Activated CD4-positive, alpha-beta T cell treated with anti-CD3 and anti-CD28 coated beads, Interleukin-2, Interleukin-6, amounts not matched to agents 100 ng/mL and 50 ng/mL, durations not matched to agents 16 hours and 8 hours (primary cell): ENCODE measurements around the gene MRFAP1L1.
"Not testable (repeated sequence)": the region's sequence is repeated elsewhere in the genome, so short reads cannot be mapped to it uniquely, and the experiment has no call there.

Experiments
- DNase-seq: peaks from one replicate; pipeline ENCODE4 v3.0.0-alpha.2; 2020

The MRFAP1L1 gene

DNA sequence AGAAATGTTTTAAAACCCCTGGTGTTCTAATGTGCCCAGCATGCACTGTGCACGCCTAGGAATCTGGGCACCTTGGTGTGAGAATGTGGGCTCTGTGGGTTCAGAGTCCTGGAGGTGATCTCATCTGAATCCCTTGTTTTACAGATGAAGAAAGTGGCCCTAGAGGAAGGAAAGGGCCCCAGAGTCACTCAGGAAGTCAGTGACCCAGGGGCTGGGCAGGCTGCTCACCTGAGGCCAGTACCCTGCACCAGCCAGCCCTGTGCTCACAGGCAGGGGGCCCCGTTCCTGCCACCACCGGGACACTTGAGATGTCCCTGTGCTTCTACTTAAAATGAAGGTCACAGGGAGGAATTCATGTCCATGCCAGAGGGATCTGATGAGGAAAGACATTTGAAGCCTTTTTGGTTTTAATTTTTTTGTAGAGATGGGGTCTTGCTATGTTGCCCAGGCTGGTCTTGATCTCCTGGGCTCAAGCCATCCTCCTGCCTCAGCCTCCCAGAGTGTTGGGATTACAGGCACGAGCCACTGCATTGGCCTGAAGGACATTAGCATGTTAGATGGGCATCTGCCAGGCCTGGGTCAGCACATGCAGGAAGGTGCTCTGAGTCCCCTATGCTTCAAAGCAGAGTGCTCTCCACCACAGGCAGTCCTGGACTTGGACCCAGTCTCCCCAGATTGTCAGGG is 23.4 kb downstream of the MRFAP1L1 start:
- no peak for DNase-seq

DNA sequence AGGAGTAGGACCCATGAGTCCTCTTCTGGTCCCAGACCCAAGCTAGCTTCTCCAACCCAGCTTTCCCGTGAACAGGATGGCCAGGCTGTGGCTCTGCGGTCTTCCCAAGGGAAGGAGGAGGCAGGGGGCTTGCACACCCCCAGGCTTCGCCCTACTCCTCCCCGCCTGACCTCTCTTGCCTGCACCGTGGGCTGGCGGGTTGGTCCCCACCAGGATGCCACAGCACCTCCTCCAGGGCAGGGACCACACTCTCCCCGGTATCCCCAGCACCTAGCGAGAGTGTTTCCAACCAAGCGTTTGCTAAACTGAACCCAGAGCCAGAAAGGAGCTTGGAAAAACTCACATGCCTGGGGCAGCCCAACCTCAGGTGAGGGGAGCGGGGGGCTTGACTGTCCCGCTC is 25.0 kb downstream of the MRFAP1L1 start:
- no peak for DNase-seq

DNA sequence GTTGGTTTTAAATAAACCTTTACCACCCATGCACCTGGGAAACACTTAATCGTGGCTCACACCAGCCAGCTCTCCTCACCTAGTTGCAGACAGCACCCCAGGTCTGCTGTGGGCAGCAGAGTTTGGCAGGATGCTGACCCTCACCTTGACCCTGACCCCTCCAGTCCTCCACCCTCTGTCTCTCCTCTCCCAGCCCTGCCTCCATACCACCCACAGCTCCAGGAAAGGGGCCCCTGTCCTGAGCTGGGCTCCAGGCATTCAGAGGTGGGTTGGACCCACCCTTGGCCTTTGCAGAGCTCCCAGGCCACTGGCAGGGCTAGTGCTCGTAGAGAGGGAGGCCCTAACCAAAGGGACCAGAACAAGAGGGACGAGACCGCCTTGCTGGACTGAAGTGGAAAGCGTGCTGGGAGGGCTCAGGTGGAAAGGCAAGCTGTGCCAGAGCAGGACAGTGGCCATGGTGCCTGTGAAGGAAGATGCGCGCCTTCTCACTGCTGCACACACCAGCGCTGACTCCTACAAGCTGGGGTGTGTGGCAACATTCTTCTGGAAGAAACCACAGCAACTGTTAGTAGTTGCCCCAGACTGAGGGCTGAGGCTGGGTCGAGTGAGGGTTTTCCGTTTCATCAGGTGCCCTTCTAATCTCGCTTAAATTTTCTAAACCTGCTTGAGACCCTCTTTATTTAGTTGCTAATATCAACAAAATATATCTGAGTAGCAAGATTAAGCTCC is 26.6 kb downstream of the MRFAP1L1 start:
- no peak for DNase-seq

DNA sequence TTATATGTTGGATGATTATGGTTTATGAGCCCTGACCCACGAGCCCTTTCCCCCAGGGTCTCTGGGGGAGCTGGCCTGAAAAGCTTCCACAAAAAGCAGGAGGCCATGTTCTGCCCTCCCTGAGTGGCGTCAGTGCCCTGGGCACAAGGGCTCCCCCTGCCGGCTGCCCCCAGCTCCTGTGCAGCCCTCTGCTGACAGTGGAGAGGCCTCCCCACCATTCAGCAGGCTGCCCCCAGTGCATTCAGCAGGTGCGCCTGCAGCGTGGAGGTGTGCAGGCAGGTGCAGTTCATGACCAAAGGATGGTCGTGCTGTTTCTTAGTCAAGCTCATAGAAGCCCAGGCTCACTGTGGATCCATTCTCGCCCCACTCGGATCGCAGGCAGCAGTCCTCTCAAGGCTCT is 28.5 kb downstream of the MRFAP1L1 start:
- DNase-seq: no peak

DNA sequence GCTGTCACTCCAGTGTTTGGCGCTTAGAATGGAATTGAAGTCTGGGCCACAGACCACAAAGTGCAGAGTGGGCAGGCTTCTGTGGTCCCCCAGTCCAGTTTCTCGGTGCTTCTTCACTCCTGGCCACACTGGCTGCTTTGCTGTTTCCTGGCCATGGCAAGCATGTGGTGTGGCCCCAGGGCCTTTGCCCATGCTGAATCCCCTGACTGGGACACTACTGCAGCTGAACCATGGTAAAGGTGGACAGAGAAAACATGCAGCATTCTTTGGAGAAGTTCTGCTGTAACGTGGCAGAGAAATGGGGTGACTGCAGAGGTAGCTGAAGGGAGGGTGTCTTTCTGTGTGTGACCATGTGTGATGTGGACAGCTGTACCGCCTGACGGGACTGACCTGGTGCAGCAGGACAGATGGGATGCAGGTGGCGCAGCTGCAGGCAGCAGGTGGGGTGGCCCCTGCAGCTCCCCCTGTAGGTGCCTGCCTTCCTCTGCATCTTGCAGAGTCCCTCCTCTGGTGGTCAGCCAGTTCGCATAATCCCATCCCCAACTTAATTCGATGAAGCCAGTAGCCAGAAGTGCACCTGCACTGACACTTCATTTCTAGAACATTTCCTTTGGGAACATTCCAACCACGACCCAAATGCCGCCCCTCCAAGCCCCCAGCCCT is 29.2 kb downstream of the MRFAP1L1 start:
- DNase-seq: no peak

DNA sequence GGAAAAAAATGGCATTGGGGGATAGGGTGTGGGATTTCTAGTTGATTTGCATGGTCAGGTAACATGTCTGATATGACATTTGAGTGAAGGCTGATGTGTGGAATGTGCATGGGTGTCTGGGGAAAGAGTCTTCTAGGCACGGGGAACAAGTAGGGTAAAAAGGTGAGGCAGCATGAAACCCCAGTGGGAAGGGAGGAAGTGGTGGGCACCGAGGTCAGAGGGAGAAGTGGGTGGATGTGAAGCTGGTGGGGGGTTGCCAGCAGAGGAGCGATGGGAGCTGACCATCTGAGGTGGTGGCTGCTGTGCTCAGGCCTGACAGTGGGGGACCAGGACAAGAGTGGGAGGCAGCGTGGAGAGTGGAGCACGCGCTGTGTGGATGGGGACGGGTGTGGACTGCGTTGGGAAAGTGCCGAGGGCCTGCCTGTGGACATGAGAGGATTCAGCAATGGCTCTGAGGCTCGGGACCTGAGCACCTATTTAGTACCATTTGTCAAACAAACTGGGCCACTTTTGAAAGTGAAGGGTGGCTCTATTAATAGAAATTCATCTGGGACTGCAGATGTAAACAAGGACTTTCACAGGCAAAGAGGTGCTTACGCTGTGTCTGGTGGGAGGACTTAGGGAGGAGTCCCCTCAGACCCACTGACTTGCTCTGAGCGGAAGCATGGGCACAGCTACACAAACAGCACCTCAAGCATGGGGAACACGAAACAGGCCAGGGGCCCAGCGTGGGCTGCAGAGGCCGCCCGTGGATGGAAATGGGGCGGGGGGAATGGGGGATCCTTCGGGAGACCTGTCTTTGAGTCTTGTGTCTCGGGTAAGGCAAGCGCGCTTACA is 32.7 kb downstream of the MRFAP1L1 start:
- DNase-seq: no peak

DNA sequence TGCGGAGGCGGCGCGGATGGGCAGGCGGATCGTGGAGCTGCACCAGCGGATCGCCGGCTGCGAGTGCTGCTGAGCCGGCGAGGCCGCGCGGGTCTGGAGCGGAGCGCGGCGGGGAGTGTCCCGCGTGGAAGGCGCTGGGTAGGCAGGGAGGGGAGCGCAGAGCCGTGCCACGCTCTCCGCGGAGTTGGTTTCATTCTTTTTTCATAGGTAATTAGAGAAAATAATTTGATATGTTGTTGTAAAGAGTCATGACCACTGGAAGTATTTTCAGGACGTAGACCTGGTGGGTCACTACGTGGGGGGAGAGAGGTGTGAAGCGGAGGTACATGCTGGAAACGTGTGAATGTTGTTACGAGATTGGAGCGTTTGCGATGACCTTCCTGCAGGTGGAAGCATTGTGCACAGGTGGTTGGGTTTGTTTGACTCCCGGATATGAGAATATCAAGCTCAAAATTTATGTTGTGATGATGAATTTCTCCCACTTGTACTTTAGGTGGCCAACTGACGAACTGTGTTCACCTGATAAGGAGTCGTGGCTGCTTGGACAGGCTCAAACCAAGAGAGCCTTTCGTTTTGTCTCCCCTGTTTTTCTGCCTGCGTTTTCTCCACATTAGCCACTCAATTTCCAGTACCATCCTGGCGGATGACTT is 35.0 kb downstream of the MRFAP1L1 start:
- peak; percentile 79 for DNase-seq

DNA sequence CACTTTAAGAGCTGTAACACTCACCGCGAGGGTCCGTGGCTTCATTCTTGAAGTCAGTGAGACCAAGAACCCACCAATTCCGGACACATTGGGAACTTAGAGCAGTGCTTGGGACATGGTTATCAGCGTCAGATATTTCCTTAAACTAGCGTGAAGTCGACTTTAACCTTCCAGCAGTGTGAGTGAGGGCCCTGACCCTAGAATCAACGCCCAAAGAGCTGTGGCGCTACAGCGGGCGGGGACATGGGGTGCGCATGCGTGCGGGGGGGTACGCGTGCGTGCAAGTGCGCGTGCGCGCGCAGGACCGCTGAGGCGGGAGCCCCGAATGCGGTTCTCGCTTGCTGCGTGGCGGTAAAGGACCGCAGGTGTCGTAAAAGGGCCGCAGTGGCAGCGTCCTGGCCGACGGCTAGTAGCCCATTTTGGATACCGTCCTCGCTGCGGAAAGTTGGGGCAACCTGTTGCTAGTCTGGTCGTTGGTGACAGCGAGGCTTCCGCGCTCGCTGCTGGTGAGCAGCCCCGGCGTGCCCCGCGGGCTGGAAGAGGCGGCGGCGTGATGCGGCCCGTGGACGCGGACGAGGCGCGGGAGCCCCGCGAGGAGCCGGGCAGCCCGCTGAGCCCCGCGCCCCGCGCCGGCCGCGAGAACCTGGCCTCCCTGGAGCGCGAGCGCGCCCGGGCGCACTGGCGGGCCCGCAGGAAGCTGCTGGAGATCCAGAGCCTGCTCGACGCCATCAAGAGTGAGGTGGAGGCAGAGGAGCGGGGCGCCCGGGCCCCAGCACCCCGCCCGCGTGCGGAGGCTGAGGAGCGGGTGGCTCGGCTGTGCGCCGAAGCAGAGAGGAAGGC is 35.8 kb downstream of the MRFAP1L1 start:
- DNase-seq: peak; percentile 96

DNA sequence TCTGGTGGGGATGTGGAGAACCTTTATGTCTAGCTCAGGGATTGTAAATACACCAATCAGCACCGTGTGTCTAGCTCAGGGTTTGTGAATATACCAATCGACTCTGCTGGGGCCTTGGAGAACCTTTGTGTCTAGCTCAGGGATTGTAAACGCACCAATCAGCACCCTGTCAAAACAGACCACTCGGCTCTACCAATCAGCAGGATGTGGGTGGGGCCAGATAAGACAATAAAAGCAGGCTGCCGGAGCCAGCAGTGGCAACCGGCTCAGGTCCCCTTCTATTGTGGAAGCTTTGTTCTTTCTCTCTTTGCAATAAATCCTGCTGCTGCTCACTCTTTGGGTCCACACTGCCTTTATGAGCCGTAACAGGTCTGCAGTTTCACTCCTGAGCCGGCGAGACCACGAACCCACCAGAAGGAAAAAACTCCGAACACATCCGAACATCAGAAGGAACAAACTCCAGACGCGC is 36.4 kb downstream of the MRFAP1L1 start:
- DNase-seq: peak; percentile 67

DNA sequence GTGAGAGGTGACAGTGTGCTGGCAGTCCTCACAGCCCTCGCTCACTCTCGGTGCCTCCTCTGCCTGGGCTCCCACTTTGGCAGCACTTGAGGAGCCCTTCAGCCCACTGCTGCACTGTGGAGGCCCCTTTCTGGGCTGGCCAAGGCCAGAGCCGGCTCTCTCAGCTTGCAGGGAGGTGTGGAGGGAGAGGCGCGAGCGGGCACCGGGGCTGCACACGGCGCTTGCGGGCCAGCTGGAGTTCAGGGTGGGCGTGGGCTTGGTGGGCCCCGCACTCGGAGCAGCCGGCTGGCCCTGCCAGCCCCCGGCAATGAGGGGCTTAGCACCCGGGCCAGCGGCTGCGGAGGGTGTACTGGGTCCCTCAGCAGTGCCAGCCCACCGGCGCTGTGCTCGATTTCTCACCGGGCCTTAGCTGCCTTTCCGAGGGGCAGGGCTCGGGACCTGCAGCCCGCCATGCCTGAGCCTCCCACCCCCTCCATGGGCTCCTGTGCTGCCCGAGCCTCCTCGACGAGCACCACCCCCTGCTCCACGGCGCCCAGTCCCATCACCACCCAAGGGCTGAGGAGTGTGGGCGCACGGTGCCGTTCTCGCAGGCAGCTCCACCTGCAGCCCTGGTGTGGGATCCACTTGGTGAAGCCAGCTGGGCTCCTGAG is 37.0 kb downstream of the MRFAP1L1 start:
- not testable (repeated sequence) for DNase-seq

DNA sequence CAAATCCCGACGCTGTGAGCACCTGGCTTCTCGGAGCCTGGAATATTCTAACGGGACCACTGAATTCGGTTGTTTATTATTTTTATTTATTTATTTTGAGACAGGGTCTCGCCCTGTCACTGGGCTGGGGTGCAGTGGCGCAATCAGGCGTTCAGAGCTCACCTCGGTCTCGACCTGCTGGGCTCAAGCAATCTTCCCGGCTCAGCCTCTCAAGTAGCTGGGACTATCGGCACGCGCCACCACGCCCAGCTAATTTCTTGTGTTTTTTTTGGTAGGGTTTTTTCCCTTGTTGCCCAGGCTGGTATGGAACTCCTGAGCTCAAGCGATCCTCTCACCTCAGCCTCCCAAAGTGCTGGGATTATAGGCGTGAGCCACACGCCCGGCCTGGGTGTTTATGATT is 37.5 kb downstream of the MRFAP1L1 start:
- no peak for DNase-seq

DNA sequence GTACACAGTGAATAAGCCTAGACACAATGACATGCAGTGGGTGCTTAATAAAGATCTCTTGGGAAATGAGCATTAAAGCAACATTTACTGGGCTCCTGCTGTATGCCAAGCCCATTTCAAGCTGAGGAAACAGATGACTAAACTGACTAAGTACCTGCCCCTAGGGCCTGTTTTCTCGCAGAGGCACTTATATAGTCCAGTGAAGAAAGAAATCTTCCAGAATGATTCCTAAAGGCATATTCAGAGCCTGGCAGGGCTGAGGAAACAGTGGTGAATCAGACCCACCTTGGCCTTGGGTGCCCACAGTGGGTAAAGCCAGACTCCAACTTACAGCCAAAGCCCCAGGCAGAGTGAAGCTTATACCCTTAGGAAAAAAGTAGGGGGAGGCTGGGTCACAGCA is 38.0 kb downstream of the MRFAP1L1 start:
- no peak for DNase-seq

DNA sequence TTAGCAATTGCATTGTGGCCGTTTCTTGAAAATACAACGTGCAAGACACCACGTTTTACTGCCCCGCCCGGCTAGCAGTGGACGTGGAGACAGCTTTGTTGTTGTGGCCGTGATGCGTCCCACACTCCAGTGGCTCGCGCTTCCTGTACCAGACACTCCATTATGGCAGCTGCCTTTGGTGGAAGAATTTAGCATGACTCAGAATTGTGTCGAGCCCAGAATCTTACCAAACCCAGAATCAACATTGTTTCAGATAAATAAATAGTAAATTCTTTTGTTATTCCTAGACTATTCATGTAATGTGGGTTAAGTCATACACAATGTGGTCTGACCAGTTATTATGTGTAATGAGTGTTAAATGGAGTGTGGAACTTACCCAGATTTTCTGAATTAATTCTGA is 41.3 kb downstream of the MRFAP1L1 start:
- DNase-seq: no peak

DNA sequence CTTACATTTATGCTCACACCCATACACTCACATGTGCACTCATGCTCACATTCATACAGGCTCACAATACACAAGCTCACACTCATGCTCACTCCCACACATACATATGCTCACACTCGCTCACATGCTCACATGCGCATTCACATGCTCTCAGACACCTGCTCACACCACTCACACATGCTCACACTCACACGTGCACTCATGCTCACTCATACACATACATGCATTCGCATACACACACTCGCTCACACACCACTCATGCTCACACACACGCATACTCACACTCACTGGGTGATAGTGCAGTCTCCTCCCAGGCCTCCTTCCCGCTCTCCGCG is 44.4 kb downstream of the MRFAP1L1 start:
- no peak for DNase-seq

DNA sequence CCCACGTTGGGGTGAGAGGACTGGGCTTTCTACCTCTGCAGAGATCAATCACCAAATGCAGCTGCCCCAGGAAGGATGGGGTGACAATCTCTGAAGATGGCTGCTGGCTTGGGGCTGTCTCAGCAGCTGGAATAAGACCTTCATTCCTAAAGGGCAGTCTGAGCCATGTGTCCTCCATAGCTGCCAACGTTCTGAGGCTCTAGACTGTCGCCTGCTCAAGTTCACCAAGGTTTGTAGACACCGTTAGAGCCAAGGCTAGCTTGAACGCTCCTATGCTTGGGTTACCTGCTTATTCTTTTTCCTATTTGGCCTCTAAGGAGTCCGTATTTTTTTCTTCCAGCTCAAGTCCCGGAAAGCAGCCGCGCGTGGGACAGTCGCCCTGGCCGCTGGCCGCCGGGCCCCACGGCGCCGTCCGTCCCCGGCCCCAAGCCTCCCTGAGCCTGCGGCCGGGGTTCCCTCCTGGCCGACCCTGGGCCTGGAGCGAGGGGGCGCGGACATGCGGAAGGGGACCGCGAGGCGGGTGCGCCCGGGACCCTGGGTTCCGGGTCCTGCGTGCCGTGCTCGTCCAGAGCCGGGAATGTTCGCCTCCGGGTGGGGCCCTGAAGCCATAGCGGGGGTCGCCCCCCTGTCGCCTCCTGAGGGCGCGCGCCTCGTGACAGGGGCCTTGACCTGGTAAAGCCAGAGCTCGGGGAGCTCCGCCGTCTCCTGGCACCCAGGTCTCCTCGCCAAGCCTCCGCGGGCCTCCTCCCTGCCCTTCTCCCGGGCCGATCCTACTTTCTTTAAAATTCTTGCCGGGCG is 45.9 kb downstream of the MRFAP1L1 start:
- no peak for DNase-seq

DNA sequence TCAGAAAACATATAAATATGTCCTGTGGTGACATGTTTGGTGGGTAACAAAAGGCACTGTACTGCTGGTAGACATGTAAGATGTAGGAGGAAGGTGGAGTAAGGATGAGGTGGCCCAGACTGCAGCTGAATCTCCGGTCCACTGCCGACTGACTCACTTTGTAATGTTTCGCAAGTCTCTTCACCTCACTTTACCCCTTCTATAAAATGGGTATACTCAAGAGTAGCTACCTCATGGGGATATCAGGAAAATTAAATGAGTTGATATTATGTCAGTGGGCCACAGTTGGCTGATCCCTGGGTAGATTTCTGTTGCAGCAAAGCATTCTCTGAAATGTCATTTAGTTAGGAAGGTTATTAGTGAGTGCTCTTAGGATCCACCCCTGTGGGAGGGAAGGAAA is 47.1 kb downstream of the MRFAP1L1 start:
- DNase-seq: no peak

DNA sequence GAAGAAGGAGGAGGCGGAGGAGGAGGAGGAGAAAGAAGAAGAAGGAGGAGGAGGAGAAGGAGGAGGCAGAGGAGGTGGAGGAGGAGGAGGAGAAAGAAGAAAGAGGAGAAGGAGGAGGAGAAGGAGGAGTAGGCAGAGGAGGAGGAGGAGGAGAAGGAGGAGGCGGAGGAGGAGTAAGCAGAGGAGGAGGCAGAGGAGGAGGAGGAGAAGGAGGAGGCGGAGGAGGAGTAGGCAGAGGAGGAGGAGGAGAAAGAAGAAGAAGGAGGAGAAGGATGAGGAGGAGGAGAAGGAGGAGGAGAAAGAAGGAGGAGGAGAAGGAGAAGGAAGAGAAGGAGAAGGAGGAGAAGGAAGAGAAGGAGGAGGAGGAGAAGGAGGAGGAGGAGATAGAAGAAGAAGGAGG is 49.2 kb downstream of the MRFAP1L1 start:
- no peak for DNase-seq

DNA sequence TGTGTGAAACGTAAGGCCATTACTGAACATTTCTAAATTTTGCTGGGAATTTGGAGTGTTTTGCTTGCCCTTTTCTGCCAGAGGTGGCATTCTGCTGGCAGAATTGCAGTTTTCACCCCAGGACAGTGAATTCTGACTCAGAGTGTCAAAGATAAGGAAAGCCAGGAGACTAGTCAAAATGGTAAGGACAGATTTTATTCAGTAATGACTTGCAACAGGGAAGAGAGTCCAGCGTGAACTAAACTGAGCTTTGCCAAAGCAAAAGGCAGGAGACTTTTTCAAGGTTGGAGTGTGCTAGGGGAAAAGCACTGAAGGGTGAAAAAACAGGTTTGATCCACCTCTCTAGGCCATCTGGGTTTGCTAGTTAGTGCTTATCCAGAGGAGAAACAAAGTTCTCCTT is 49.8 kb downstream of the MRFAP1L1 start:
- no peak for DNase-seq

DNA sequence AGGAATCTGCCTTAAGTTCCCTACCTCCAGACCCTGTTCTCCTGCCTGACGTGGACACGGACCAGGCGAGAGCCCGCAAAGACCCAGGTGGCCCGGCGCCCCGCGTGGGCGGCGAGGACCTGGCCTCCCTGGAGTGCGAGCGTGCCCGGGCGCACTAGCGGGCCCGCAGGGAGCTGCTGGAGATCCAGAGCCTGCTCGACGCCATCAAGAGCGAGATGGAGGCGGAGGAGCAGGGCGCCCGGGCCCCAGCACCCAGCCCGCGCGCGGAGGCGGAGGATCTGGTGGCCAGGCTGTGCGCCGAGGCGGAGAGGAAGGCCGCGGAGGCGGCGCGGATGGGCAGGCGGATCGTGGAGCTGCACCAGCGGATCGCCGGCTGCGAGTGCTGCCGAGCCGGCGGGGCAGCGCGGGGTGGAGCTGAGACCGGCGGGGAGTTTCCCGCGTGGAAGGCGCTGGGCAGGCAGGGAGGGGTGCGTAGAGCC is 51.0 kb downstream of the MRFAP1L1 start:
- DNase-seq: peak; percentile 34

DNA sequence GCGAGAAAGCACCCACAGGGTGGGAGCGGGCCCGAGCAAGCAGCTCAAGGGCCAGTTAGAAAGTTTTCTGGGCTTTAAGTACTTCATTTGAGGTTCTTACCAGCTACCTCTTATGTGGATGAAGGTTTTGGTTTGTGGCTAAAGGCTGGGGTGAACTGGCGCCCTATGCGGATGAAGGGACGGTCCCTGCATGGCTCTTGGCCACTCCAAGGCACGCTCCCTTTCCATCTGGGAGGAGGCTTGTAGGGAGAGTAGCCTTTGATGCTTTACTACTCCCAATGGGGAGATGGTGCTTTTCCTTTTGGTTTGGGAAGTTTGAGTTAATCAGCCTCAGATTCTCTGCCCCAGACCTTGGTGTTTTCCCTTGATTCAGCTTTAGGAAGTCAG is 51.5 kb downstream of the MRFAP1L1 start:
- no peak for DNase-seq
